ENCODE data around the gene STRIP2. TPM values are rescaled to one million over a fixed set of nuclear protein-coding genes. Genes with fewer than 3 reads are reported as not detected.

STRIP2 gene
- total and polyA plus RNA-seq, 9 of the 15 experiments (the other 6 are each of a cell fraction or from before 2014, with no cell fraction given), result 10.1 to 81.8 (median 42.3) TPM

DNA sequence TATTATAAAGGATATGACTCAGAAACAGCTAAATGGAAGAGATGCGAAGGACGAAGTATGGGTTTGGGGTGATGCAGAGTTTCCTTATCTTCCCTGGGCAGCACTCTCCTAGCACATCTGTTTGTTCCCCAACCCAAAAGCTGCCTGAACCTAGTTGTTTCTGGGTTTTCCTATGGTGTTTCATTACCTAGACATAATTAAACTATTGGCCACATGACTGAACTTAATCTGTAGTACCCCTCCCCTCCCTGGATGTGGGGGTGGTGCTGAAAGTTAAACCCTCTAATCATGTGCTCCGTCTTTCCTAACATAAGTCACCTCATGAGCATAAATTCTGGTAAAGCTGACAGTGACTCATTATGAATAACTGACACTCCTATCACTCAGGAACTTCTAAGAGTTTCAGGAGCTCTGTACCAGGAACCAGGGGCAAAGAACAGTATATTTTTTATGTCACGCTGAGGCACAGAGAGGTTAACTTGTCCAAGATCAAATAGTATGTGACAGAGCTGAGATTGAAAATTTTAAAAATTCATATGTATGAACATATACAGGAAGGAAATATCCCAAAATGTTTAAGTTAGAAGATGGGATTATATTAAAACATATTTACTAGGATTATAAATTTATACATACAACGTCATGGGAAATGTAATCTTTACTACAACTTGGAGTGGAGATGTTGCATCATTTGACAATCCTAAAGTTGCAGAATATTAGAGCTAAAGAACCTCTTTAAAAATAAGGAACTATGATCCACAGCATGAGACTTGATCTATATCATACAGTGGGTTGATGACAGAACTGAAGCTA lies 4.8 kb downstream of the STRIP2 start (continued):
- TF ChIP-seq, protein P1, sequence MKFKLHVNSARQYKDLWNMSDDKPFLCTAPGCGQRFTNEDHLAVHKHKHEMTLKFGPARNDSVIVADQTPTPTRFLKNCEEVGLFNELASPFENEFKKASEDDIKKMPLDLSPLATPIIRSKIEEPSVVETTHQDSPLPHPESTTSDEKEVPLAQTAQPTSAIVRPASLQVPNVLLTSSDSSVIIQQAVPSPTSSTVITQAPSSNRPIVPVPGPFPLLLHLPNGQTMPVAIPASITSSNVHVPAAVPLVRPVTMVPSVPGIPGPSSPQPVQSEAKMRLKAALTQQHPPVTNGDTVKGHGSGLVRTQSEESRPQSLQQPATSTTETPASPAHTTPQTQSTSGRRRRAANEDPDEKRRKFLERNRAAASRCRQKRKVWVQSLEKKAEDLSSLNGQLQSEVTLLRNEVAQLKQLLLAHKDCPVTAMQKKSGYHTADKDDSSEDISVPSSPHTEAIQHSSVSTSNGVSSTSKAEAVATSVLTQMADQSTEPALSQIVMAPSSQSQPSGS (CRISPR knock-in tag; IDR thresholded peaks at IDR 0.05), result no peak
- peak; percentile 30; the same call in 1 of the 2 replicates for TF ChIP-seq RBFOX2 (IDR thresholded peaks at IDR 0.05; ENCODE audit: low read depth, low read length)
- TF ChIP-seq MTF1 (CRISPR knock-in tag; IDR thresholded peaks at IDR 0.05; ENCODE audit: borderline replicate concordance), result no peak
- TF ChIP-seq SMARCA5 (IDR thresholded peaks at IDR 0.05), result no peak
- TF ChIP-seq, protein P2, sequence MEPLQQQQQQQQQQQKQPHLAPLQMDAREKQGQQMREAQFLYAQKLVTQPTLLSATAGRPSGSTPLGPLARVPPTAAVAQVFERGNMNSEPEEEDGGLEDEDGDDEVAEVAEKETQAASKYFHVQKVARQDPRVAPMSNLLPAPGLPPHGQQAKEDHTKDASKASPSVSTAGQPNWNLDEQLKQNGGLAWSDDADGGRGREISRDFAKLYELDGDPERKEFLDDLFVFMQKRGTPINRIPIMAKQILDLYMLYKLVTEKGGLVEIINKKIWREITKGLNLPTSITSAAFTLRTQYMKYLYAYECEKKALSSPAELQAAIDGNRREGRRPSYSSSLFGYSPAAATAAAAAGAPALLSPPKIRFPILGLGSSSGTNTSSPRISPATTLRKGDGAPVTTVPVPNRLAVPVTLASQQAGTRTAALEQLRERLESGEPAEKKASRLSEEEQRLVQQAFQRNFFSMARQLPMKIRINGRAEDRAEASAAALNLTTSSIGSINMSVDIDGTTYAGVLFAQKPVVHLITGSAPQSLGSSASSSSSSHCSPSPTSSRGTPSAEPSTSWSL (CRISPR knock-in tag; IDR thresholded peaks at IDR 0.05; ENCODE audit: borderline replicate concordance), result 0 out of 2 replicates have a peak, but pooled peaks have one; percentile 58
- TF ChIP-seq MEF2D (tag; conservative IDR thresholded peaks at IDR 0.05; ENCODE audit: low read depth), result peak; percentile 34; the same call in 1 of the 2 replicates
- no peak for TF ChIP-seq TBP (optimal IDR thresholded peaks at IDR 0.05; ENCODE audit: low read depth, low read length)
- peak; percentile 82 for TF ChIP-seq TAF9B (IDR thresholded peaks at IDR 0.05; ENCODE audit: partially characterized antibody)
- TF ChIP-seq, protein P3, sequence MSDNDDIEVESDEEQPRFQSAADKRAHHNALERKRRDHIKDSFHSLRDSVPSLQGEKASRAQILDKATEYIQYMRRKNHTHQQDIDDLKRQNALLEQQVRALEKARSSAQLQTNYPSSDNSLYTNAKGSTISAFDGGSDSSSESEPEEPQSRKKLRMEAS (CRISPR knock-in tag; IDR thresholded peaks at IDR 0.05), result 0 out of 2 replicates have a peak, but pooled peaks have one; percentile 44
- no peak for TF ChIP-seq POLR2G (IDR thresholded peaks at IDR 0.05; ENCODE audit: low read depth, low read length)
- TF ChIP-seq SMAD3 (CRISPR knock-in tag; conservative IDR thresholded peaks at IDR 0.05), result 0 out of 2 replicates have a peak, but pooled peaks have one; percentile 82
- TF ChIP-seq ZNF316 (IDR thresholded peaks at IDR 0.05), result peak; percentile 22; the same call in 1 of the 2 replicates
- peak; percentile 90 for TF ChIP-seq LCOR (CRISPR knock-in tag; IDR thresholded peaks at IDR 0.05)
- TF ChIP-seq, protein P4, sequence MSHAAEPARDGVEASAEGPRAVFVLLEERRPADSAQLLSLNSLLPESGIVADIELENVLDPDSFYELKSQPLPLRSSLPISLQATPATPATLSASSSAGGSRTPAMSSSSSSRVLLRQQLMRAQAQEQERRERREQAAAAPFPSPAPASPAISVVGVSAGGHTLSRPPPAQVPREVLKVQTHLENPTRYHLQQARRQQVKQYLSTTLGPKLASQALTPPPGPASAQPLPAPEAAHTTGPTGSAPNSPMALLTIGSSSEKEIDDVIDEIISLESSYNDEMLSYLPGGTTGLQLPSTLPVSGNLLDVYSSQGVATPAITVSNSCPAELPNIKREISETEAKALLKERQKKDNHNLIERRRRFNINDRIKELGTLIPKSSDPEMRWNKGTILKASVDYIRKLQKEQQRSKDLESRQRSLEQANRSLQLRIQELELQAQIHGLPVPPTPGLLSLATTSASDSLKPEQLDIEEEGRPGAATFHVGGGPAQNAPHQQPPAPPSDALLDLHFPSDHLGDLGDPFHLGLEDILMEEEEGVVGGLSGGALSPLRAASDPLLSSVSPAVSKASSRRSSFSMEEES (CRISPR knock-in tag; IDR thresholded peaks at IDR 0.05), result peak; percentile 35; the same call in 1 of the 2 replicates
- TF ChIP-seq SRSF9 (IDR thresholded peaks at IDR 0.05; ENCODE audit: borderline replicate concordance, low read depth, low read length), result no peak
- TF ChIP-seq, protein P5, sequence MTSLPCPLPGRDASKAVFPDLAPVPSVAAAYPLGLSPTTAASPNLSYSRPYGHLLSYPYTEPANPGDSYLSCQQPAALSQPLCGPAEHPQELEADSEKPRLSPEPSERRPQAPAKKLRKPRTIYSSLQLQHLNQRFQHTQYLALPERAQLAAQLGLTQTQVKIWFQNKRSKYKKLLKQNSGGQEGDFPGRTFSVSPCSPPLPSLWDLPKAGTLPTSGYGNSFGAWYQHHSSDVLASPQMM (CRISPR knock-in tag; IDR thresholded peaks at IDR 0.05), result no peak
- TF ChIP-seq, protein P6, sequence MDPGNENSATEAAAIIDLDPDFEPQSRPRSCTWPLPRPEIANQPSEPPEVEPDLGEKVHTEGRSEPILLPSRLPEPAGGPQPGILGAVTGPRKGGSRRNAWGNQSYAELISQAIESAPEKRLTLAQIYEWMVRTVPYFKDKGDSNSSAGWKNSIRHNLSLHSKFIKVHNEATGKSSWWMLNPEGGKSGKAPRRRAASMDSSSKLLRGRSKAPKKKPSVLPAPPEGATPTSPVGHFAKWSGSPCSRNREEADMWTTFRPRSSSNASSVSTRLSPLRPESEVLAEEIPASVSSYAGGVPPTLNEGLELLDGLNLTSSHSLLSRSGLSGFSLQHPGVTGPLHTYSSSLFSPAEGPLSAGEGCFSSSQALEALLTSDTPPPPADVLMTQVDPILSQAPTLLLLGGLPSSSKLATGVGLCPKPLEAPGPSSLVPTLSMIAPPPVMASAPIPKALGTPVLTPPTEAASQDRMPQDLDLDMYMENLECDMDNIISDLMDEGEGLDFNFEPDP (CRISPR knock-in tag; IDR thresholded peaks at IDR 0.05), result 0 out of 2 replicates have a peak, but pooled peaks have one; percentile 35
- peak; percentile 64 for TF ChIP-seq THRAP3 (IDR thresholded peaks at IDR 0.05; ENCODE audit: borderline replicate concordance)
- no peak for TF ChIP-seq ADNP (tag; IDR thresholded peaks at IDR 0.05)
- no peak for TF ChIP-seq FOXK1 (CRISPR knock-in tag; IDR thresholded peaks at IDR 0.05; ENCODE audit: borderline replicate concordance)

Data from K562 (cell line).